GM18867 (cell line): ENCODE measurements around the gene CHMP4B.

Experiments
- ATAC-seq: cut with Tn5 transposase; IDR thresholded peaks from one replicate; pipeline ENCODE4 v1.9.1; 2021; ENCODE audit warnings: mild to moderate bottlenecking, moderate library complexity; ENCODE audit not compliant: unreplicated experiment

CHMP4B gene

GRCh38 chr20:33890557-33890956 lies 79.4 kb downstream of the CHMP4B start:
- ATAC-seq, result no peak

- no peak for ATAC-seq
Measured at GRCh38 chr20:33893314-33893713, 82.2 kb downstream of the CHMP4B start.

GRCh38 chr20:33894798-33895197 lies 83.7 kb downstream of the CHMP4B start:
- no peak for ATAC-seq

DNA sequence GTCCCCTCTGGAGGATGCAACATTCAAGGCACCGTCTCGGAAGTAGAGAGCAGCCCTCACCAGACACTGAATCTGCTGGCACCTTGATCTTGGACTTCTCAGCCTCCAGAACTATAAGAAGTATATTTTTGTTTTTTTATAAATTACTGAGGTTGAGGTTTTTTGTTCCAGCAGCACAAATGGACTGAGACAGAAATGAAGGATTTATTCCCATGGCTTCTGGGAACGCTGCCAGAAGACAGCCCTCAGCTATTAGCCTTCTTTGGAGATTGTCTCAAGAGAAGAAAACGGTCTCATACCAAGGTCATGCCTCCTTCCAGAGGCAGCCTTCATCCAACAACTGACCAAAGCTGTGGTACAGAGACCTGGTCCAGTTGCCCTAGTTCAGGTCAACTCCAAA lies 85.4 kb downstream of the CHMP4B start:
- ATAC-seq, result no peak

- no peak for ATAC-seq
Measured at GRCh38 chr20:33897313-33897912, 86.3 kb downstream of the CHMP4B start.

GRCh38 chr20:33899106-33899505 lies 88.0 kb downstream of the CHMP4B start:
- ATAC-seq, result no peak

DNA sequence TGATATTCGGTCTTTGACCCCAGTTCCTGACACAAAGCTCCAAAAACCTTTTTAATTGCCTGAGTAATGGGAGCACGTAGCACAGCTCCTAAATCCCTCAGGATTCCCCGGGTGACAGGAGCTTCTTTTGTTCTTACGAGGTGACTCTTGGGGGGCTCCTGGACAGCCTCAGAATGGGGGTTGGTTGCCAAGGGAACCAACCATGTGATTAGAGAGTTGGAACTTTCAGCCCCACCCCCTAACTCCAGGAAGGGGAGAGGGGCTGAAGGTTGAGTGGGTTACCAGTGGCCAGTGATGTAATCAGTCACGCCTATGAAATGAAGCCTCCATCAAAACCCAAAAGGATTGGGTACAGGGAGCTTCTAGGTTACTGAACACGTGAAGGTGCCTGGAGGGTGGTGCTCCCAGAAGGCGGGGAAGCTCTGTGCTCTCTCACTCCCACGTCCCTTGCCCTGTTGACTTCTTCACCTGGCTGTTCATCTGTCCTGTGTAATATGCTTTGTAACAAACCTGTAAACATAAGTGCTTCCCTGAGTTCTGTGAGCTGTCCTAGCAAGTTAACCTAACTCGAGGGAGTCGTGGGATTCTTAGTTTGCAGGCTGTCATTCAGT lies 89.5 kb downstream of the CHMP4B start:
- no peak for ATAC-seq

DNA sequence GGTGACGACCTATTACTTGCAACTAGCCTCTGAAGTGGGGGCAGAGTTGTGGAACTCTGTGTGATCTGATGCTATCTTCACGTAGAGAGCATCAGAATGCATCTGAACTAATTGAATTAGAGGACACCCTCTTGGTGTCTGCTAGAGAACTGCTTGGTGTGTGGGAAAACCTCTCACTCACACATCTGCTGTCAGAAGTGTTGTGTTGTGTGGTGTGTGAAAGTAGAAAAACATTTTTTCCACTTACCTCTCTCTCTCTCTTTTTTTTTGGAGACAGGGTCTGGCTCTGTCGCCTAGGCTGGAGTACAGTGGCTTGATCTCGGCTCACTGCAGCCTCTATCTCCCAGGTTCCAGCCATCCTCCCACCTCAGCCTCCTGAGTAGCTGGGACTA lies 90.0 kb downstream of the CHMP4B start:
- no peak for ATAC-seq

- ATAC-seq, result no peak
Measured at GRCh38 chr20:33902011-33902410, 90.9 kb downstream of the CHMP4B start.
